ENCODE data around the gene PUM2. TPM values are rescaled to one million over a fixed set of nuclear protein-coding genes. Genes with fewer than 3 reads are reported as not detected.

Gene PUM2
- total and polyA plus RNA-seq, 4 donors, result 18.5 to 61.0 (median 35.1) TPM

- no peak for DNase-seq (ENCODE audit: low spot score)
- no peaks in the 10 kb centered on the region for H3K4me1 ChIP-seq (ENCODE audit: control insufficient read depth in 4 of 4, insufficient read depth in 4 of 4, low read length in 3 of 4)
- TF ChIP-seq NR2F2 (IDR thresholded peaks at IDR 0.05) (no peak), HNF4G (IDR thresholded peaks at IDR 0.05) (no peak), GABPA (IDR thresholded peaks at IDR 0.05 in 1 of 2, conservative IDR thresholded peaks at IDR 0.05 in 1 of 2) (no peak), HNF4A (conservative IDR thresholded peaks at IDR 0.05) (no peak), CTCF (IDR thresholded peaks at IDR 0.05; ENCODE audit: low read depth, low read length, missing input control) (no peak)
- TF ChIP-seq, protein P1, sequence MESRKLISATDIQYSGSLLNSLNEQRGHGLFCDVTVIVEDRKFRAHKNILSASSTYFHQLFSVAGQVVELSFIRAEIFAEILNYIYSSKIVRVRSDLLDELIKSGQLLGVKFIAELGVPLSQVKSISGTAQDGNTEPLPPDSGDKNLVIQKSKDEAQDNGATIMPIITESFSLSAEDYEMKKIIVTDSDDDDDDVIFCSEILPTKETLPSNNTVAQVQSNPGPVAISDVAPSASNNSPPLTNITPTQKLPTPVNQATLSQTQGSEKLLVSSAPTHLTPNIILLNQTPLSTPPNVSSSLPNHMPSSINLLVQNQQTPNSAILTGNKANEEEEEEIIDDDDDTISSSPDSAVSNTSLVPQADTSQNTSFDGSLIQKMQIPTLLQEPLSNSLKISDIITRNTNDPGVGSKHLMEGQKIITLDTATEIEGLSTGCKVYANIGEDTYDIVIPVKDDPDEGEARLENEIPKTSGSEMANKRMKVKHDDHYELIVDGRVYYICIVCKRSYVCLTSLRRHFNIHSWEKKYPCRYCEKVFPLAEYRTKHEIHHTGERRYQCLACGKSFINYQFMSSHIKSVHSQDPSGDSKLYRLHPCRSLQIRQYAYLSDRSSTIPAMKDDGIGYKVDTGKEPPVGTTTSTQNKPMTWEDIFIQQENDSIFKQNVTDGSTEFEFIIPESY (IDR thresholded peaks at IDR 0.05), result no peak
- TF ChIP-seq, protein P2, sequence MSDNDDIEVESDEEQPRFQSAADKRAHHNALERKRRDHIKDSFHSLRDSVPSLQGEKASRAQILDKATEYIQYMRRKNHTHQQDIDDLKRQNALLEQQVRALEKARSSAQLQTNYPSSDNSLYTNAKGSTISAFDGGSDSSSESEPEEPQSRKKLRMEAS (IDR thresholded peaks at IDR 0.05), result no peak
- no peaks in the 10 kb centered on the region for H3K27me3 ChIP-seq (ENCODE audit: control insufficient read depth in 4 of 4, insufficient read depth in 4 of 4, low read length in 3 of 4)
- 97% methylated on average over 5 of the region's 5 CpGs for WGBS
- H3K9me3 ChIP-seq (ENCODE audit: control insufficient read depth in 4 of 4, low read length in 3 of 4), result no peaks in the 10 kb centered on the region
- no peak overlapping the region for H3K9ac ChIP-seq (ENCODE audit: low read depth in 1 of 2, low read length in 2 of 2)
- no peak overlapping the region for H3K27ac ChIP-seq (ENCODE audit: low read depth in 1 of 2, low read length in 2 of 2)
- no peaks in the 10 kb centered on the region for H3K36me3 ChIP-seq (ENCODE audit: control insufficient read depth in 4 of 4, insufficient read depth in 3 of 4, low read depth in 1 of 4, low read length in 3 of 4)
- H3K4me3 ChIP-seq (ENCODE audit: low read depth in 1 of 3, low read length in 3 of 3), result no peak overlapping the region
These were observed 12.2 kb upstream of the PUM2 start for GRCh38 chr2:20362701-20363435.

DNA sequence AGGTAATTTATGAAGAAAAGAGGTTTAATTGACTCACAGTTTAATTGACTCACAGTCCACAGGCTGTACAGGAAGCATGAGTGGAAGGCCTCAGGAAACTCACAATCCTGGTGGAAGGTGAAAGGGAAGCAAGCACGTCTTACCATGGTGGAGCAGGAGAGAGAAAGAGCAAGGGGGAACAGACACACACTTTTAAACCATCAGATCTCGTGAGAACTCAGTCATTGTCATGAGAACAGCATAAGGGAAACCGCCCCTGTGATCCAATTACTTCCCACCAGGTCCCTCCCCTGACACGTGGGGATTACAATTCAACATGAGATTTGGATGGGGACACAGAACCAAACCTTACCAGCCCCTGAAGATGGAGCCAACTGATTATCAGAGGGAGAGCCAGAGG, 11.2 kb upstream of the PUM2 start:
- no peak overlapping the region for H3K27ac ChIP-seq (ENCODE audit: low read depth in 1 of 2, low read length in 2 of 2)
- no peak for DNase-seq (ENCODE audit: low spot score)
- no peaks in the 10 kb centered on the region for H3K9me3 ChIP-seq (ENCODE audit: control insufficient read depth in 4 of 4, low read length in 3 of 4)
- TF ChIP-seq SP1 (IDR thresholded peaks at IDR 0.05), result no peak
- no peak for TF ChIP-seq TAF1 (conservative IDR thresholded peaks at IDR 0.05)
- no peak for TF ChIP-seq YY1 (IDR thresholded peaks at IDR 0.05)
- no peaks in the 10 kb centered on the region for H3K36me3 ChIP-seq (ENCODE audit: control insufficient read depth in 4 of 4, insufficient read depth in 3 of 4, low read depth in 1 of 4, low read length in 3 of 4)
- no peak overlapping the region for H3K4me3 ChIP-seq (ENCODE audit: low read depth in 1 of 3, low read length in 3 of 3)
- H3K27me3 ChIP-seq (ENCODE audit: control insufficient read depth in 4 of 4, insufficient read depth in 4 of 4, low read length in 3 of 4), result no peaks in the 10 kb centered on the region
- WGBS, result 86% methylated on average over 4 of the region's 4 CpGs
- no peaks in the 10 kb centered on the region for H3K4me1 ChIP-seq (ENCODE audit: control insufficient read depth in 4 of 4, insufficient read depth in 4 of 4, low read length in 3 of 4)
- no peak overlapping the region for H3K9ac ChIP-seq (ENCODE audit: low read depth in 1 of 2, low read length in 2 of 2)

GRCh38 chr2:20359096-20359495, 8.5 kb upstream of the PUM2 start:
- Histone ChIP-seq H3K4me3 (ENCODE audit: low read depth in 1 of 3, low read length in 3 of 3) (no peak overlapping the region), H3K27me3 (ENCODE audit: control insufficient read depth in 4 of 4, insufficient read depth in 4 of 4, low read length in 3 of 4) (no peaks in the 10 kb centered on the region), H3K27ac (ENCODE audit: low read depth in 1 of 2, low read length in 2 of 2) (no peak overlapping the region), H3K9ac (ENCODE audit: low read depth in 1 of 2, low read length in 2 of 2) (no peak overlapping the region), H3K9me3 (ENCODE audit: control insufficient read depth in 4 of 4, low read length in 3 of 4) (no peaks in the 10 kb centered on the region), H3K36me3 (ENCODE audit: control insufficient read depth in 4 of 4, insufficient read depth in 3 of 4, low read depth in 1 of 4, low read length in 3 of 4) (no peaks in the 10 kb centered on the region), H3K4me1 (ENCODE audit: control insufficient read depth in 4 of 4, insufficient read depth in 4 of 4, low read length in 3 of 4) (peaks cover 0 to 7% (median 1%) of the 10 kb centered on the region in 4 donors)
- 98% methylated on average over 6 of the region's 6 CpGs for WGBS
- no peak for DNase-seq (ENCODE audit: low spot score)
- TF ChIP-seq FOXA1 (IDR thresholded peaks at IDR 0.05), result no peak
- no peak for TF ChIP-seq HNF4G (IDR thresholded peaks at IDR 0.05)
- TF ChIP-seq REST (IDR thresholded peaks at IDR 0.05), result no peak
- no peak for TF ChIP-seq ATF3 (IDR thresholded peaks at IDR 0.05)
- TF ChIP-seq, protein P2 (IDR thresholded peaks at IDR 0.05), result no peak
- TF ChIP-seq HNF4A (conservative IDR thresholded peaks at IDR 0.05), result no peak
- no peak for TF ChIP-seq RXRA (IDR thresholded peaks at IDR 0.05)
- TF ChIP-seq EGR1 (IDR thresholded peaks at IDR 0.05; ENCODE audit: low read depth in 2 of 2), result no peak
- TF ChIP-seq GABPA (IDR thresholded peaks at IDR 0.05 in 1 of 2, conservative IDR thresholded peaks at IDR 0.05 in 1 of 2), result no peak
- TF ChIP-seq SP1 (IDR thresholded peaks at IDR 0.05), result no peak
- TF ChIP-seq CTCF (IDR thresholded peaks at IDR 0.05; ENCODE audit: low read depth, low read length, missing input control), result no peak
- TF ChIP-seq JUND (IDR thresholded peaks at IDR 0.05), result no peak
- TF ChIP-seq TAF1 (conservative IDR thresholded peaks at IDR 0.05), result no peak

Data from liver (tissue), 9 donors.